COLO829 (cell line): ENCODE measurements around the gene MSMB.
"Not testable (repeated sequence)": the region's sequence is repeated elsewhere in the genome, so short reads cannot be mapped to it uniquely, and the experiment has no call there.

Experiments used
- DNase-seq: peaks from one replicate; pipeline ENCODE4 v3.0.0; 2012; ENCODE audit warnings: low spot score

MSMB gene, protein sequence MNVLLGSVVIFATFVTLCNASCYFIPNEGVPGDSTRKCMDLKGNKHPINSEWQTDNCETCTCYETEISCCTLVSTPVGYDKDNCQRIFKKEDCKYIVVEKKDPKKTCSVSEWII

DNA sequence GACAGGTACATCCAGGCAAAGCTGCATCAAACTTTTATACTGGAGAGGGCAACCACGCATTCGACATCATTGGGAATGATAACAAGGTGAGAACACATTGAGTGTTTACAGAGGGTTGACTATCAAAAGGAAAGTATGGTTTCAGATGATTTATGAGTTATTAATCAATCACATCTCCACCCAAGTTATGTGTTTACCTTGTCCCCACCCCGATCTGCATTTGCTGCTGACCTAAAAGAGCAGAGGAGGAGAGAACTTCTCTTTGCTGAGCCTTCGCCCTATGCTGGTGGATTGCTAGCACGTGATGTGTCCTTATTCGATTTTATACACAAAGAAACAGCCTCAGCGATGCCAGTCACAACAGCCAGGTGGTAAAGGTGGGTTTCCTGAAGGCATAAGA lies at the start of gene MSMB:
MSMB (minus strand) TSS at position 9 of the 400 bp plus-strand sequence. CDS start 32 bp downstream, outside the sequence.
- DNase-seq, result no peak

DNA sequence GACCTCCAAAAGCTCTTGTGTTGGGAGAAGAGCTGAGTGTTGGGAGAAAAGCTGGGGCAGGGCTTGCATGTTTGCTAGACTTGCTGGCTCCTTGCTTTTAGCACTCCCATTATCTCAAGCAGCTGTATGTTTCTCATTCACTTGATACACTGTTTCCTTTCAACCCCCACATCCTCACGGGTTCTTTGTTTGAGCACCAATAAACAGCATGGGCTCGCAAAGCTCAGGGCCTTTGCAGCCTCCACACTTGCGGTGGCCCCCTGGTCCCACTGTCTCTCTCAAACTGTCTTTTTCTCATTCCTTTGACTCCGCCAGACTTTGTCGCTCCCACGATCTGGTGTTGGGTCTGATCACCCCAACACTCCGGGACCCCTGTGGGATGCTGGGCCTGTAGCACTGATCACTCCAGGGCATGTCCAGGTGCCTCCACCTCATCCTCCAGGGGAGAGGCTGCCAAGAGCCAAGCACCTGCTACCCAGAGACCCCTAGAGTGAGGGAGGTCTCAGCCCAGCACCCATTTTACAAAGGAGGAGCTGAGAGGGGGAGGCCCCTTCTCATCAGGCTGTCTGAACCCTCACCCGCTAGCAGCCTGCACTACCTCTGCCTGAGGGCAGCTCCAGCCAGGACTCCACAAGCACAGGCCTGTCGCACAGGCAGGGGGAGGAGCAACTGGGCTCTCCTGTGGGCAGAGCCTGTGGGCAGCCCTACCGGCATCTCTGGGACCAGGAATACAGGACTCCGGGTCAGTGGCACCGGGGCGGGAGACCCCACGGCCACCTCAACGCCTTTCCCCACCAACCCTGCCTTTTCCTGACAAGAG lies 49.1 kb upstream of the MSMB start:
- no peak for DNase-seq

DNA sequence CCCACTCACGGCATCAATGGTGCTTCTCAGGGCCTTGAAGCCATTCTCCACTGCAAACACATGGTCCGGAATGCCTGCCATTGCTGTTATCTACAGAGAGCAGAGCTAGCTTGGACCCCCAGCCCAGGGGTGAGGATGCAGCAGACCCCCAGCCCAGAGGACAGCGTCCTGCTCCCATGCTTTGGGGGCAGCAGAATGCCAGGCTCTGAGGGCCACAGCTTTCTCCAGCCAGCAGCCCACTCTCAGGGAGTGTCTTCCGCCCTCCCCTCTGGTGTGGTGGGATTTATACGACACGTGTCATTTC lies 48.1 kb upstream of the MSMB start:
- no peak for DNase-seq

DNA sequence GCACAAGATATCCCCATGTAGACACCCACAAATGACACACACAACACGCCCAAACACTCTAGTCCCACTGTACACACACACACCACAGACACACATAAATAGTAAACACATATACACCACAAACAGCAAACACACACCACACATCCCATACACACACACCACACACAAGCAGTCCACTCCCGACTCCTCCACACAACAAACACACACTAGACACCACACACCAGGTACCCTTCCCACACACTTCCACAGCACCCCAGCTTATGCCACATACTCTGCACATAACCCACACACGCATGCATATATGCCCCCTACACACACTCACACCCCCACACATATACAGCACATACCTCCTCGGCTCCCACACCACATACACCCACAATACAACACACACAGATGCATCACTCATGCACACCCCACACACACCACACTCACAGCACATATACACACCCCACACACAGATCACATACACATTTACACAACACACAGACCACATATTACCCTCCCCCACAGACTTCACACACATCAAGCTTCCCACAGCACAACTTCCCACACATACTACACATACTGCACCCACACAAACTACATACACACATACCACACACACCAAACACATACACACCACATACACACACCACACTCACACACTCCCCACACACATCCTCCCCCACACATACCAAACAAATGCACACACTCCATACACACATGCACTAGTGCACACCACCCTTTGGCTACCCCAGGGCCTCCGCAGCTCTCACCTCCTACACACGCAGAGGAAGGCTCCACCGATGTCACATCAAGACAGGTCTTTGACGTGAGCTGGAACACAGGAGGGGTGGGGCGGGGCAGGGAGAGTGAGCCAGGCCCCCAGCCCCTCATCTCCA lies 47.5 kb upstream of the MSMB start:
- not testable (repeated sequence) for DNase-seq

DNA sequence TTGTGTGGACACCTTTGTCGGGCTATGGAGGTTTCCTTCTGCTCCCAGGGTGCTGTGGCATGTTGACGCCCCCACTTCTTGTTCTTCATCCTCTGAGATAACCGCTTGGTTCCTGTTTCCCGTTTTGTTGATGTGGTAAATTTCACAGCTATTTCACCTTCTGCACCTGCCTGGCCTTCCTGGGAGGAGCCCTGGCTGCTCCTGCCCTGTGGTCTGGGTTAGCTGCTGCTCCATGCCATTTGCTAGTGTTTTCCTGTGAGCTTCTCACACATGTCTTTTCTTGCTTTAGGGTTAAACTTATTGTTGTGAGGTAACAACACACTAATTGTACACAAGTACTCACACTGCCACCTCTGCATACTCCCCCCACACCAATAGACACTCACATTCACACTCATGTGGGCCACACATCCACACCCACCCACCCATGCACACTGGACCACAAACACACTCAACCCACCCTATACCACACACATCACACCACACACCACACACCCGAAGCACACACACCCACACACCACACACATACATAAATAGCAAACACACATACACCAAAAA lies 46.5 kb upstream of the MSMB start:
- DNase-seq, result no peak

DNA sequence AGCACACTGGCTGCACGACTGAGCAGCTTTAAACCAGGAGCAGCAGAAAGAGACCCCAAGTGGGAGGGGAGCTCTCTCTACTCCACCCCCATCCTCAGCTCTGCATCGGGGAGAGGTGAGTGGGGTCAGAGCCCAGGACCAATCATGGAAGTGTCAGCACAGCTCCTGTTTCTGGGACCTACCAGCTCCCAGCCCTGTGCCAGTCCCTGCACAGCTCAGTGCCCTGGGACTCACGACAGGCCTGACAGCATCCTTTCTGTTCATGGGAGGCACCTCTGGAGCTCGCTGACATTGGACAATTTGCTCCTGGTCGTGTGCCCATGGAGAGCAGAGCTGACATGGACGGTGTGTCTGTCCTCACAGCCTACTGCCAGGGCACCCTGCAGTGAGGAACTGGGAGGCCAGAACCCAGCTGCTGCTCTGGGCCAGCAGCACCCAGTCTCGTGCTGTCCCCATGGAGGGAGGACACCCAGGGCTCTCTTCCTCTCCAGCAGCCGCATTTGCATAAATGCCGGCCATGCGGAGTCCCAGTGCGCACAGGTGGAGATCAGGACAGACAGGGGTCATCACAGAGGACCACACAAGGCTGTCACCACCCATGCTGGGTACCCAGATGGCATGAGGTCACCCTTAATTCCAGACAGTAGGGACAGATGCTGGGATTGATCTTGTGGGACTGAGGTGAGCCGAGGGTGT lies 45.9 kb upstream of the MSMB start:
- no peak for DNase-seq

DNA sequence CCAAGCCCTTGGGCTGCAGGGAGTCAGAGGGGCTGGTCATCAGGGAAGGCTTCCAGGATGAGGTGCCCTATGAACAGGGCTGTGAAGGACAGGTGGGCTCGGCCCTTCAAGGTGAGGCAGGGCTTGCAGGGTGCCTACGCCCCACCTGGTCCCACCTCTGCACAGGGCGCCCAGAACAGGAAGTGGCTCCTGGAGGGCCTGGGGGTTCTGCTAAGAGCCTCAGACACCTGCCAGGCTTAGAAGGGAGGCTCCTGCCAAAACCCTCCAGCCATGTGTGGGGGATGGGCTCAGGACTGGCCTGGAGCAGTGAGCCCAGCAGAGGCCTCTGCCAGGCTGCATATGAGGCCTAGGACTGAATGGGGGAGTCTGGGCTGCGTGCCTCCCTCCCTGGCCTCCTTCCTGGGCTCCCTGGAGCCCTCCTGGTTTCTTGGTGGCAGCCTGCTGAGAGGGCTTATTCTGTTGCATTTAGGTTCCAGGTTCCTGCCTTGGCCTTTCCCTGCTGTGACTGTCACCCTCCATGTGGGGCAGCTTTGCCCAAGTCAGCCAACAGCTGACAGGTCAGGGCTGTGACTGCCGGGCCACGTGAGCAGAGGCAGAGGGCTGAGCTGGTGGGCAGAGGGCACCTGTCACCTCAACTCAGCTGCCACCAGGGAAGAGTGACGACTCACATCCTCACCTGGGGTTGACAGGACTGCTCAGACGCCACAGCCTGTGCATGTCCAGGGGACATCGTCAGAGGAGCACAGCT lies 45.2 kb upstream of the MSMB start:
- no peak for DNase-seq

DNA sequence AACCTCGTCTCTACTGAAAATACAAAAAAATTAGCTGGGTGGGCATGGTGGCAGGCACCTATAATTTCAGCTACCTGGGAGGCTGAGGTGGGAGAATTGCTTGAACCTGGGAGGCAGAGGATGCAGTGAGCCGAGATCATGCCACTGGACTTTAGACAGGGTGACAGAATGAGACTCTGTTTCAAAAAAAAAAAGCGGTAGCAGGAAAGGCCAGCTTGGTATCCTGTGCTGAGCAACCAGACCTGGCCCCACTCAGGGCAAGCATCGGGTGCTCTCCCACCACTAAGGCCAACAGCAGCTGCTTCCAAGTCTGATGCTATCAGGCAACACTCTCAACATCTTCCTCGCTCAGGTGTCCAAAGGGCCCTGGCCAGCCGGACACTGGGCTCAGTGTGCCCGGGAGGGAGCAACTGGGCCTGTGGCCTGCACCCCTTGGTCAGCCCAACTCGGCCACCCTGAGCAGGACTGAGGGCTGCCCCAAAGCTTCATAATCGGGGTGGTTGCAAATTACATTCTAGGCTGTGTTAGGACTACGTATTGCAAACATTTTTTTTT lies 44.3 kb upstream of the MSMB start:
- no peak for DNase-seq

DNA sequence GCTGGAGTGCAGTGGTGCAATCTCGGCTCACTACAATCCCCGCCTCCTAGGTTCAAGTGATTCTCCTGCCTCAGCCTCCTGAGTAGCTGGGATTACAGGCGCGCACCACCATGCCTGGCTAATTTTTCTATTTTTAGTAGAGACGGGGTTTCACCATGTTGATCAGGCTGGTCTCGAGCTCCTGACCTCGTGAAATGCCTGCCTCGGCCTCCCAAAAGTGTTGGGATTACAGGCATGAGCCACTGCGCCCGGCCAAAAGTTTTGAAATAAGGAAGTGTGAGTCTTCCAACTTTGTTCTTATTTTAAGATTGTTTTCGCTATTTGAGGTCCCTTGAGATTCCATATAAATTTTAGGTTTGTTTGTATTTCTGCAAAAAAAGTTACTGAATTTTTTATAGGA lies 41.3 kb upstream of the MSMB start:
- DNase-seq, result not testable (repeated sequence)

DNA sequence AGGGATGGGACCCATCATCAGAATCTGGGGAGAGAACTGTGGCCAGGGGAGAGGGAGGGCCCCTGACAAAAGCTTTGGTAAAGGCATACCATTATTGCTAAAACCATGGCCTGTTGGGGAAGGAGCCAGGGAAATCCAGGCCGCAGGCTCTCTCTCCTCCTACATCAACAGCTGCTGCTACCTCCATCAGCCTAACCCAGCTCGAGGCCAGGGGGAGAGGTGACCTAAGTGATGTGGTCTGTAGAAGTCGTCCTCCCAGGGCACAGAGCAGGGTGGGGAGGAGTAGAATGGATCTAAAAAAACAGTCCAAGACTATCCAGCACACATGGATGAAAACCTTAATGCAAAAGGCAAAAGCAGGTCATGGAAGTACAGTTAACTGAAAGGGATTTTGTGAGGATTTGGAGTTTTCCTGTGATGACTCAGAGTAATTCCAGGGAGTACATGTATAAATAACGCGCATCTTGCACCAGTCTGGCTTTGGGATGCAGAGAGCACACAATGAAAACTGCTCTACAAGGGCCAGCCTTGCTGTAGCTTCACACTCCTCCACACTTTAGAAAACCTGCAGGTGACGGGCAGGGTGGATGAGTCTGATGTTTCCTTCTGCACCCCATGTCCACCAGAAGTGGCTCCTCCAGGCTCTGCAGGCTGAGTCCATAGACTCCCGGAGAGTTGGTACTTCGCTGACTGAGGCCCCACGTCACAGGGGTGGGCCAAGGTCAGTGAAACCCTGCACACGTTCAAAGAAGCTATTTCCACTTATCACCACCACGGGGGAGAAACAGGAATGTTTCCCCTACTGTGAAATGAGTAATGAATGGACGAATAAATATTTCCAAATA lies 38.5 kb upstream of the MSMB start:
- DNase-seq, result no peak

DNA sequence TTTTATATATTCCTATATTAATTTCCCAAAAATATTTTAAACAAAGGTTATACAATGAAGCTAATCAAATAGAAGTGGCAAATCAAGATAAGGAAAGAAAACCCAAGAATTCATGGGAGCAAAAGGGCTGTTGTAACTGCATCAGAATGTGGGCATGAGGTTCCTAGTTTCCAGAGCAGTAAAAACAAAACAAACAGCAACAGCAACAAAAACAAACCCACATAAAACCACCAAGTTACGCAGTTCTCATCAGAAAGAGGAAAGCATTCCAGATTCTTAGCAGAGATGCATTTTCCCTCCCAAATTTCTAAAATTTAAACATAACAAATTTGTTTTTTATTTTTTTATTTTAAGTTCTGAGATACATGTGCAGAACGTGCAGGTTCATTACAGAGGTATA lies 34.8 kb upstream of the MSMB start:
- no peak for DNase-seq

DNA sequence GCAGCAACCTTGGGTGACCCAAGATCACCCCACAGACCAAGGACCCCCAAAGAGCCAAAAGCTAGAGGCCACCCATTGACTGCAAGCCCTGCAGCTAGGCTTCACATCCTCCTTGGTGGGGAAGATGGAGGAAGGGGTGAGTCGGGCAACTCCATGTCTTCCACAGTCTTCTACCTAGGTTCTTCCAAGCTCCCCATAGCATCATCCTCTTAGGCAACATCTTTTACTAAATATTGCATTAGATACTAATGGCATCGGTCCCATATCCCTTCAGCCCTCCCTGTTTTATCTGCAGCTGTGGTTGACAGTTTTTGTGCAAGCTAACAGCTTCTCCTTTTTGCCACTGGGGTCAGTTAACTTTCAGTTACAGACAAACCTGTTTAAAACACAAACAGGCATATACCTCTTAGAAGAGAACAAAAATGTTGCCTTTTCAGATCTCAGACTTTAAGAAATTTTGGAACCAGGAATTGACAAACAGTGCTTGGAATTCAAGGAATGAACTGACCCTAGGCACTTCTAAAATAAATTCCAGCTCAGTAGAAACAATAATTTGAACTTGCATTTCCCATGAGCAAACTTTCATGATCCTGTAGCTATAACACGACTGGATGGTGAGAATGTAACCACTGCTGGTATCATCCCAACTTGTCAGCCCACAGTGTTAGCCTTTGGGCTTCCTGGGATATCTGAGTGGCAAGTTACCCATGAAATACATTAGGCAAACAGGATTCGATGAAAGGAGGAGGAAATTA lies 33.9 kb upstream of the MSMB start:
- no peak for DNase-seq

DNA sequence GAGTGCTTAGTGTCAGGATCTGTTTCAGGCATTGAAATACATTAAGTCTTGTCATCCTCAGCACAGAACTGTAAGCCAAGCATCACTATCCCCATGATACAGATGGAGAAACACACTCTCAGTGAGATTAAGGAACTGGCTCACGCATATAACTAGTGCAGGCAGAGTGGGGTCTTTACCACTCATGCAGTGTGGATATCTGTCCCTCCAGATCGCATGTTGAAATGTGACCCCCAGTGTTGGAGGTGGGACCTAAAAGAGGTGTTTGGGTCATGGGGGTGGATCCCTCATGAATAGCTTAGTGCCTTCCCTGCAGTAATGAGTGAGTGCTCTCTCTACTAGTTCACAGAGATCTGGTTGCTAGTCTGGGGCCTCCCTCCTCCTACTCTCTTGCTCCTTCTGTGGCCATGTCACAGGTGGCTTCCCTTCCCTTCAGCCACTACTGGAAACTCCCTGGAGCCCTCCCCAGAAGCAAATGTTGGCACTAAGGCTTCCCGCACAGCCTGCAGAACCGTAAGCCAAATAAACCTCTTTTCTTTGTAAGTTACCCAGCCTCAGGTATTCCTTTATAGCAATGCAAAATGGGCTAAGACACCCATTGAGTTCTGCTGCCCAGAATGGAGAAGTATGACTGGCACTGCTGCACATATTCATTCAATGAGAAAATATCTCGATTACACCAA lies 31.8 kb upstream of the MSMB start:
- DNase-seq, result no peak

DNA sequence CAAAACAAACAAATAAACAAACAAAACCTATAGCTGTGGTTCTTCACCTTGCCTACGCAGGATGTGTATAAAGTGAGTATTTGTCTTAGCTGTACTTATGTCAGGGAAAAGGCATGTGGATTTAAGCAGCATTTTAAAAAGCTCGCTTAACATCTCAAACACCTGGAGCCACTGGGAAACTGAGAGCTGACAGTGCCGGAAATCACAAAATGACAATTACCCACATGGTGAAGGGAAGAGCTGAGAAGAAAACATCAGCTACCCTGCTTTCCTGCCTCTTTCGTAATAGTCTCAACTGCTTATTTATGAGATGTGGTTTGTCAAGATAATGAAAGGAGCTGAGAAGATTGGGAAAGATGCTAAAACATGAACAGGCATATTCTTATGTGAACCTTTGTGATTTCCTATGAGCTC lies 31.1 kb upstream of the MSMB start:
- DNase-seq, result no peak

DNA sequence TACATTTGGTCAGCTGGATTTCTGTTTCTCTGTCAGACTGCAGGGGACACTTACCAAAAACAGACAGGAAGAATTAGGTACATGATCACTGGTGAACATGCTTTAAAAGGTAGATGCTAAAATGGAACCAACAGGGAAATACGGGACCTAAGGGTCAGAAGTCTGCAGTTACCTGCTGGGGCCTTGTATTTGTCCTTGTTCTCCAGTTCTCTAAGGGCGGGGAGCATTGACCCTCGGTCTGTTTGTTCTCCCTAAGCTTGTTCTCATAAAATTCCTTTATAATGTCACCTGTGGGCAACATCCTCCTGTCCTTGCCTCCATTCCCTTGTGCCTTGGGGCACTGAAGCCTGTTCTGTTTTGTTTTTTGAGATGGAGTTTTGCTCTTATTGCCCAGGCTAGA lies 29.8 kb upstream of the MSMB start:
- no peak for DNase-seq

DNA sequence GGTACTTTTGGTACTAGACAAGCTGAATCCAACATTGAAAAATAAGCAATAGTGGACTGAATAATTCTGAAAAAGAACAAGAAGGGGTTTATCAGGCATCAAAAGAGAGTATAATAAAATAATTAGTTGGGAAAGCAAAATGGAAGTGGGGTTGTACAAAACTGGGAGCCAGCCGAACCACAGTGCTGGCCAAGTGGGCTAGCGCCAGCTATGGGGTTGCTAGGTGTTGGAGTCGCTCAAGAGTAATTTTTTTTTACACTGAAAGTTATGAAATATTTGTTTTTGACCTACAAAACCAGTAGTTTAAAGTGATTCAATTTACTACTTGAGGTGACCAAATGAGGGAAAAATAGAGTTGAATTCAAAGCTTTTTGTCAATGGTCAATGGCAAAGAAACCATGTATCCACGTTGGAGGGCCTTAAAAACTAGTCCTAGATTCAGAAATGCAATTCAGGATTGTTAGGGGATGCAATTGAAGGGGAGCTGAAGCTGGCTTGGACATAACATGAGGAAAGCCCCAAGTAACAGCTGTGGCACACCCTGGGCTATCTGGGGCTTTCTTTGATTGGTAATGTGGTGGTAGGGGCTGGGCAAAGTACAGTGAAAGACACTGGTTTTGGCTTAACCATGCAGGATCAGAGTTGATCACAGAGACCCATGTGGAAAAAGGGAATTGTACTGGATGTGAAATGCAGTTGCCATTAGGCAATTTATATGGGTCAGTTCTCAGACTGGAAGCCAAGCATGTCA lies 28.3 kb upstream of the MSMB start:
- no peak for DNase-seq

DNA sequence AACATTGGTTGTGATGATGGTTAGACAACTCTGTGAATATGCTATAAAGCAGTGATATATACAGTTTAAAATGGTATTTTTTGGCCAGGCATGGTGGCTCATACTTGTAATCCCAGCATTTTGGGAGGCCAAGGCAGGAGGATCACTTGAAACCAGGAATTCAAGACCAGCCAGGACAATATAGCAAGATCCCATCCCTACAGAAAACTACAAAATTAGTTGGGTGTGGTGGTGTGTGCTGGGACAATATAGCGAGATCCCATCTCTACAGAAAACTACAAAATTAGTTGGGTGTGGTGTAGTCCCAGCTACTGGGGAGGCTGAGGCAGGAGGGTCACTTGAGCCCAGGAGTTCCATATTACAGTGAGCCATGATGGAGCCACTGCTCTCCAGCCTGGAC lies 27.5 kb upstream of the MSMB start:
- DNase-seq, result no peak

DNA sequence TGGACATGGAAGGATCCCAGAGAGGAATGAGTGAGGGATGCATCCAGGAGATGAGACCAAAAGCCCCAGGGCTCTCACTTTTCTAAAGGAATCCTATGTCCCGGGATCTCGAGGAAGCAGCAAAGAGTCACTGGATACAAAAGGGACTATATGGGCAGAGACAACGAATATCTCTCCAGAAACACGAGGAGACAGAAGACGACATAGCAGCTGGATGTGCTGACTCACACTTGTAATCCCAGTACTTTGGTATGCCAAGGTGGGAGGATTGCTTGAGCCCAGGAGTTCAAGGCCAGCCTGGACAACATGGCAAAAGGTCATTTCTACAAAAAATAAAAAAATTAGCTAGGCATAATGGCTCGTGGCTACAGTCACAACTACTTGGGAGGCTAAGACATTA lies 24.7 kb upstream of the MSMB start:
- DNase-seq, result no peak
